Ovary (tissue), 9 donors: ENCODE results near the gene SUSD6. TPM values are rescaled to one million over a fixed set of nuclear protein-coding genes. Genes with fewer than 3 reads are reported as not detected.
A peak's percentile ranks its signal among the peaks of the same experiment; 100 is the strongest.

Experiments used
- DNase-seq, 5 donors: peaks; one replicate each; pipeline ENCODE4 v3.0.0-alpha.2; 2019 to 2020
- H3K27ac ChIP-seq, 2 donors: fragments of 200-600 bp; one replicate each; pipeline versions ENCODE4 v1.5.1 to v1.8.0; 2019 to 2022
- H3K27me3 ChIP-seq: fragments of 200-600 bp; one replicate; pipeline ENCODE4 v1.8.0; 2022
- H3K36me3 ChIP-seq: fragments of 200-600 bp; sonication (generic); one replicate; pipeline ENCODE4 v1.5.1; 2019
- H3K4me1 ChIP-seq: one replicate; pipeline ENCODE4 v1.8.1; 2013; ENCODE audit warnings: mild to moderate bottlenecking, moderate library complexity; ENCODE audit not compliant: insufficient read depth
- H3K4me3 ChIP-seq: fragments of 200-600 bp; sonication (generic); one replicate; pipeline ENCODE4 v1.5.1; 2017
- H3K9me3 ChIP-seq, 2 donors: fragments of 200-600 bp in 1 of 2; sonication (generic) in 1 of 2; one replicate each; pipeline versions ENCODE4 v1.5.1 to v1.8.1; 2013 to 2019; ENCODE audit warnings: mild to moderate bottlenecking in 1 of 2, moderate library complexity in 1 of 2
- EP300 ChIP-seq: sonication (generic); formaldehyde crosslinking; IDR thresholded peaks from one replicate; pipeline ENCODE4 v1.6.1; 2017; ENCODE audit warnings: antibody characterized with exemption
- POLR2A ChIP-seq: fragments of 450-650 bp; IDR thresholded peaks from one replicate; pipeline ENCODE4 v1.6.1; 2017; ENCODE audit warnings: antibody characterized with exemption, mild to moderate bottlenecking, moderate library complexity
- WGBS, 3 donors: extraction: QIAGEN DNeasy Blood & Tissue Kit in 1 of 3; methylation state at CpG; one replicate each; pipeline versions ENCODE4 v1.1.5 to v1.1.7; 2013 to 2017; 5-methylcytosine and 5-hydroxymethylcytosine counted together
- intact Hi-C, 4 donors: fragments of 100-400 bp; cut with DNase I; formaldehyde crosslinking; loops; one replicate each; pipeline versions ENCODE4 v1.11.0 to v1.15.1; 2022 to 2023
- polyA plus RNA-seq, 2 donors: library from polyadenylated mRNA; stranded (reverse); fragments of 200-250 nt in 1 of 2; fragments of 350-450 nt in 1 of 2; fragmentation: Illumina TruSeq in 1 of 2; extraction: RNeasy Lipid Tissue Mini Kit (QIAGEN cat#74804) in 1 of 2; gene quantifications; one replicate each; pipeline ENCODE4 v1.2.3, GENCODE V29; 2013 to 2014
- total RNA-seq, 7 donors: library from RNA; depleted of rRNA in 2 of 7; stranded (reverse); fragments of >200 nt in 2 of 7; fragmentation: NEBNext Ultra II Directional in 3 of 7; extraction: Animal tissue kit (Norgen Biotek cat#: 25700) in 3 of 7; gene quantifications; one replicate each; pipeline versions ENCODE4 v1.1.0 to v1.2.4, GENCODE V29; 2016 to 2023
- TF ChIP-seq, protein P1 (sequence below), 3 donors: fragments of 450-650 bp in 2 of 3; fragments of 200-600 bp in 1 of 3; IDR thresholded peaks; one replicate each; pipeline versions ENCODE4 v1.5.1 to v1.8.0; 2016 to 2022; ENCODE audit warnings: antibody characterized with exemption in 3 of 3, mild to moderate bottlenecking in 1 of 3
- donor health status: DM: no; HTN: no; CAD: no; lungs with moderate emphysema.
- donor health status: DM: no; HTN: no; CAD: no.
- donor health status: Bipolar disorder and iron deficiency.
- donor health status: DM: yes; HTN: yes; CAD: no.
- donor health status: DM: no; HTN: no; CAD: no.
- donor health status: DM: yes; HTN: yes; CAD: no.

The SUSD6 gene
- total and polyA plus RNA-seq, 9 donors: 12.6 to 35.3 (median 27.7) TPM

DNA sequence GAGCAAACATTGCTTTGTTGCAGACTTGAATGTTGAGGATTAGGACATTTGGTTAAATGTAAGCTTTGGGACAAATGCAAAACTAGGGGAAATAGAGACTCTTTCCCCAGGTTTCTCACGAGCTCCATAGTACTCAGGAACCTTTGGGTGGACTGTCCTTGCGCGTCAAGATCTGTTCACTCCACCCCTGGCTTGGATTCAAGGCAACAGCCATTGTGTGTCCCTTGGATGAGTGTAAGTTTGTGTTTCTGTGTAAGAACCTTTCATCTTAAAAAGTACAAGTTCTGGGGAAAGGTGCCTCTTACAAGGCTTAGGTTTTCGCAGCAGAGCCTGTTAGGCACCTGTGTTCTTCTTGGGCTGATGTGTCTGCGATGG, 3.7 kb downstream of the SUSD6 start:
- intact Hi-C loops: loop anchor here in 1 of 4 donors (10.0 kb wide), 1 partner anchor 100 kb away; no protein-coding TSS in a partner anchor
- 54 to 70% (median 56%) methylated on average over 5 of the region's 5 CpGs for WGBS, 3 donors

DNA sequence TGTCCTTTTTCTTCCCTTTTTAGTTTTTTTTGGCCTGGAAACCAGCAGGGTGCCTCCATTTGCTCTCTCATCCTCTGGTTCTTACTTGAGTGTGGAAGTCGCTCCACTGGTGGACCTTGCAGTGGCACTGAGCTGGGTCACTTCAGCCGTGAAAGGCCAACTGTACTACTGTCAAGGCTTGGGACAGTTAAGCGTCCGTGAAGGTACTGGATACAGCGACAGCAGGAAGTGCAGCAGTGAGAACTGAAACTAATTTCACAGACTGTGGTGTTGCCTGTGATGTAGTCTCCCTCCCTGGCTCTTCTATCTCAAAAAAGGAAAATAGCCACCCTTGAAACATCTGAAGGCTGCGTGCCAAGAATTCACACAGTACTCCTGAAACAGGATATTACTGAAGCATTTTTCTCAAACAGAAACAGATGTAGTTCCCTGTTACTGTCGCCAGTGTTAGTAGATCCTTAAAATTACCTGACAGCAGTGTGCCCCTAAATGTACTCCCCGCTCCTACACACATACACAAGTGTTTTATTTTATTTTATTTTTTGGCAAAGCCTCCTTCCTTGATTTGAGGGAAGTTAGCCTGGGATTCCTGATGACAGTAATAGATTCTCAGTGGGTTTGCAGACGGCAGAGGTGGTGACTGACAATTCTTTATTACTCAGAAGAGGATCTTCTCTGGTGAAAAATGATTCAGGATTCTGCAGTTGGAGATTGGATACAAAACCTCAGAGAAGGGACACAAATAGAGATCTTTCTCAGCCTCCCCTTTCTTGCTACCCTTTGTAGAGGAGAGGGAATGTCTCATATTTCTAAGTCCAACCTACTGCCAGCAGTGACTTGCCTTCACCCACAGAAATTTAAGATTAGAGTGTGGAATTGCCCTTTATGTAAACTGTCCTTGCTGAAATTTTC, 4.4 kb downstream of the SUSD6 start:
- H3K9me3 ChIP-seq: no peaks in the 10 kb centered on the region
- 6 to 14% (median 9%) methylated on average over 9 of the region's 9 CpGs for WGBS, 3 donors
- no peaks in the 10 kb centered on the region for H3K36me3 ChIP-seq
- H3K27ac ChIP-seq: peak overlapping the region in 1 of 2 donors; percentile 52
- no peaks in the 10 kb centered on the region for H3K27me3 ChIP-seq
- peak in 4 of 5 donors; percentile 53 to 80 (median 74) for DNase-seq
- H3K4me1 ChIP-seq: peaks cover 25% of the 10 kb centered on the region
- intact Hi-C loops: loop anchor here in 1 of 4 donors (10.0 kb wide), 1 partner anchor 99 kb away; no protein-coding TSS in a partner anchor
- TF ChIP-seq, protein P1, sequence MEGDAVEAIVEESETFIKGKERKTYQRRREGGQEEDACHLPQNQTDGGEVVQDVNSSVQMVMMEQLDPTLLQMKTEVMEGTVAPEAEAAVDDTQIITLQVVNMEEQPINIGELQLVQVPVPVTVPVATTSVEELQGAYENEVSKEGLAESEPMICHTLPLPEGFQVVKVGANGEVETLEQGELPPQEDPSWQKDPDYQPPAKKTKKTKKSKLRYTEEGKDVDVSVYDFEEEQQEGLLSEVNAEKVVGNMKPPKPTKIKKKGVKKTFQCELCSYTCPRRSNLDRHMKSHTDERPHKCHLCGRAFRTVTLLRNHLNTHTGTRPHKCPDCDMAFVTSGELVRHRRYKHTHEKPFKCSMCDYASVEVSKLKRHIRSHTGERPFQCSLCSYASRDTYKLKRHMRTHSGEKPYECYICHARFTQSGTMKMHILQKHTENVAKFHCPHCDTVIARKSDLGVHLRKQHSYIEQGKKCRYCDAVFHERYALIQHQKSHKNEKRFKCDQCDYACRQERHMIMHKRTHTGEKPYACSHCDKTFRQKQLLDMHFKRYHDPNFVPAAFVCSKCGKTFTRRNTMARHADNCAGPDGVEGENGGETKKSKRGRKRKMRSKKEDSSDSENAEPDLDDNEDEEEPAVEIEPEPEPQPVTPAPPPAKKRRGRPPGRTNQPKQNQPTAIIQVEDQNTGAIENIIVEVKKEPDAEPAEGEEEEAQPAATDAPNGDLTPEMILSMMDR (IDR thresholded peaks at IDR 0.05): peak in 1 of 3 donors; percentile 28
- TF ChIP-seq EP300: no peak
- peak overlapping the region; percentile 13 for H3K4me3 ChIP-seq

More for the DNA sequence above, 3.7 kb downstream of the SUSD6 start:
- Histone ChIP-seq H3K9me3 (no peaks in the 10 kb centered on the region), H3K27ac (peak overlapping the region in 1 of 2 donors; percentile 52), H3K36me3 (no peaks in the 10 kb centered on the region), H3K27me3 (no peaks in the 10 kb centered on the region), H3K4me3 (no peak overlapping the region), H3K4me1 (peaks cover 25% of the 10 kb centered on the region)
- TF ChIP-seq, protein P1 (IDR thresholded peaks at IDR 0.05): no peak
- TF ChIP-seq POLR2A (no peak), EP300 (no peak)
- no peak for DNase-seq

DNA sequence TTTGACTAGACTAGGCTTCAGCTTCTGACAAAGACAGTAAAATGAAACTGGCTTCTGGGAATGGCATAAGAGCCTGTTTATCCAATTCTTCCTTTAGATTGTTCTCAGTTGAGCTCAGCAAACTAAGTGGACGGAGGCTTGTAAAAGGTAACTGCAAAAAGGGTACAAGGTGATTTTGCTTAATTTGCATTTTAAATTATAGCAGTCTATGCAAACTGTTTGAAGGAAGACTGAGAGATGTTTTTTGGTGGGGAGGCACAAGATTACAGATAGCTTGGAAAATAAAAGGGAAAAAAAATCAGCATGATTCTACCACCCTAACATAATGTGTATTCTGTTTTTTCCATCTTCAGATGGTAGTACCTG, 5.0 kb downstream of the SUSD6 start:
- Histone ChIP-seq H3K27ac (peak overlapping the region in 1 of 2 donors; percentile 52), H3K36me3 (no peaks in the 10 kb centered on the region), H3K4me3 (no peak overlapping the region), H3K27me3 (no peaks in the 10 kb centered on the region), H3K4me1 (peaks cover 26% of the 10 kb centered on the region), H3K9me3 (no peaks in the 10 kb centered on the region)
- TF ChIP-seq POLR2A (no peak), EP300 (no peak)
- TF ChIP-seq, protein P1 (IDR thresholded peaks at IDR 0.05): no peak
- intact Hi-C loops: loop anchor here in 1 of 4 donors (10.0 kb wide), 1 partner anchor 98 kb away; no protein-coding TSS in a partner anchor
- WGBS, 3 donors: 23 to 55% (median 31%) methylated on average over 1 of the region's 1 CpG
- no peak for DNase-seq

DNA sequence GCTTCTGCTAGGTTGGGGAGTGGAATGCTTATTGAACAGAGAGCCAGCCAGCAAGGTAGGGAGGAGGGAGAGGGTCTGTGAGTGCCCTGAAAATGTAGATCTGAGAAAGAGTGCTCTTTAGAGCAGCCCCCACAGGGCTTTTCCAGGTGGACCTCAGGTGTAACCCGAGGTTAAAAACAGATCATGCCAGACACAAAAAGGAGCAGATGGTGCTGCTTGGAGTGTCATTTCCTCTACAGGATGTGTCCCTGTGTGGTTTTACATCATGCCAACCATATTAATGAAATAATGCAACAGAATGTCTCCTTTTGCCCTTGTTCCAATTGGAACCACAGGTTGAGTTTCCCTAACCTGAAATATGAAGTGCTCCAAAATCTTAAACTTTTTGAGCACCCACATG, 6.4 kb downstream of the SUSD6 start:
- WGBS, 3 donors: 74 to 89% (median 77%) methylated on average over 1 of the region's 1 CpG
- Histone ChIP-seq H3K27me3 (no peaks in the 10 kb centered on the region), H3K4me1 (peaks cover 29% of the 10 kb centered on the region), H3K36me3 (no peaks in the 10 kb centered on the region), H3K9me3 (no peaks in the 10 kb centered on the region), H3K27ac (no peak overlapping the region), H3K4me3 (no peak overlapping the region)
- no peak for DNase-seq
- intact Hi-C loops: loop anchor here in 1 of 4 donors (10.0 kb wide), 1 partner anchor 97 kb away; no protein-coding TSS in a partner anchor
- TF ChIP-seq, protein P1 (IDR thresholded peaks at IDR 0.05): no peak
- TF ChIP-seq POLR2A (no peak), EP300 (no peak)
